Mucosa of stomach (tissue), 1 donor: Measurements from ENCODE around the gene SLC17A8.

ENCODE experiments used
- H3K27me3 ChIP-seq: one replicate; pipeline ENCODE4 v1.7.0; 2013; ENCODE audit warnings: mild to moderate bottlenecking, low read length; ENCODE audit not compliant: control insufficient read depth, insufficient read depth
- H3K36me3 ChIP-seq: one replicate; pipeline ENCODE4 v1.7.0; 2013; ENCODE audit warnings: low read length; ENCODE audit not compliant: control insufficient read depth, insufficient read depth
- H3K4me1 ChIP-seq: one replicate; pipeline ENCODE4 v1.7.0; 2013; ENCODE audit warnings: mild to moderate bottlenecking, low read length; ENCODE audit not compliant: control insufficient read depth, insufficient read depth
- H3K4me3 ChIP-seq: one replicate; pipeline ENCODE4 v1.7.0; 2013; ENCODE audit warnings: low read length
- H3K9ac ChIP-seq: one replicate; pipeline ENCODE4 v1.7.0; 2013; ENCODE audit warnings: mild to moderate bottlenecking, low read length, moderate library complexity
- H3K9me3 ChIP-seq: one replicate; pipeline ENCODE4 v1.7.0; 2013; ENCODE audit warnings: mild to moderate bottlenecking, low read length, moderate library complexity; ENCODE audit not compliant: control insufficient read depth
- donor health status: Pancreatic carcinoma.

SLC17A8 gene

DNA sequence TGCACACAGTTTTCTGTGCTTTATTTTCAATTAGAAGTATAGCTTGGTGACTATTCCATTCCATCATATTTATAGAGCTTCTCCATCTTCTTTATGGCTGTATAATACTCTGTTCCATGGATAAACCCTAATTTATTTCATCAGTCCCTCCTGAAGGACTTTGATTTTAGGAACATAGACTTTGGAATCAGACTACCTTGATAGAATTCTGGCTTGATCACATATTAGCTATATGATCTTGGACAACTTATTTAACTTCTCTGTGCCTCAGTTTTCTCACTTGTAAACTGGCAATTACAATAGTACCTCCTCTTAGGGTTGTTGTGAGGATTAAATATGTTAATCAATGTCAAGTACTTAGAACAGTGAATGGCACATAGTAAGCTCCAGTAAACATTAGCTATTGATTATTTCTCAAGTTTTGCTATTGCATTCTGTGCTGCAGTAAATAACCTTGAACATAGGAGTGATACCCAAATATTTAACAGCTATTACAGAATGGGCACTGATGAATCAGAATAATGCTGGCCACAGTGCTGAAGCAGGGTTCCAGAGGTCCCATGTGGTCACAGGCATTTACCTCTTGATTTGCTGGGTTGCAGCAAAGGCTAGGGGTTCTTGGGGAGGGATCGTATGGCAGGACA is 104.6 kb downstream of the SLC17A8 start:
- Histone ChIP-seq H3K4me3 (no peak overlapping the region), H3K4me1 (no peaks in the 10 kb centered on the region), H3K9me3 (no peaks in the 10 kb centered on the region), H3K36me3 (no peaks in the 10 kb centered on the region), H3K9ac (no peak overlapping the region), H3K27me3 (no peaks in the 10 kb centered on the region)

DNA sequence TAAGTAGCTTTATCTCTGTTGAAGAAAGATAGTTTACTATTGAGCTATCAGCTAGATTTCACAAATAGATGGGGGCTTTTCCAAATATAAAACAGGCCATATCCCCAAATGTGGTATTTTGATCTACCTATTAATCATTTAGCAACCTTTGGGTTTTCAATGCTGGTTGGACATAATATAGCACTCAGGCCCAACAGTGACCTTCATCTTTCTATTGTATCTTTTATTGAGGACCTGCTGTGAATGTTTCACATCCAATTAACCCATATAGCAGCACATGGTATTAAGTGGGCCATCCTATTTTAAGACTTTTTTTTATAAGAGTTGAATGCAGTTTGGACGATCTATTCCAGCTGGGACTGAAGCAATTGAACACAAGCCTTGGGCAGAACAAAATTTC is 106.8 kb downstream of the SLC17A8 start:
- no peak overlapping the region for H3K4me3 ChIP-seq
- H3K4me1 ChIP-seq: no peaks in the 10 kb centered on the region
- H3K9me3 ChIP-seq: no peaks in the 10 kb centered on the region
- no peaks in the 10 kb centered on the region for H3K27me3 ChIP-seq
- no peak overlapping the region for H3K9ac ChIP-seq
- H3K36me3 ChIP-seq: no peaks in the 10 kb centered on the region

GRCh38 chr12:100464529-100464928 is 107.7 kb downstream of the SLC17A8 start:
- Histone ChIP-seq H3K4me3 (no peak overlapping the region), H3K9ac (no peak overlapping the region), H3K4me1 (no peaks in the 10 kb centered on the region), H3K9me3 (no peaks in the 10 kb centered on the region), H3K36me3 (no peaks in the 10 kb centered on the region), H3K27me3 (no peaks in the 10 kb centered on the region)

DNA sequence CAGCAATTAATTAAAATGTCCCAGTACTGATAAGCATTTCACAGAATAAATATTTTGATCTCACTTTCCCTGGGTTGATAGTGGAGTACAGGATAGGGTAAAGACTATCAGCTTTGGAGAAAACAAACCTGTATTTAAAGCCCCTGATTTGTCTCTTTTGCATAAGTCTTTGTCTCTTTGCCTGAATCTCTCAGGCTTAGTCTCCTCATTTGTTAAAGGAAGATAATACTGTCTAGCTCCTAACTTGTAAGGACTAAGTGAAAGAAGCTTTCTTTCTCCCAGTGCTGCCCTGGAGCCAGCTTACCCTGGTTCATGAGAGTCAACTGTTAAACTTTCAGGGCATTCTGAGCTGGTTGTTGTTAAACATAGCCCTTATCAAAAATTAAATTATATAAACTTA is 111.3 kb downstream of the SLC17A8 start:
- Histone ChIP-seq H3K36me3 (no peaks in the 10 kb centered on the region), H3K9ac (no peak overlapping the region), H3K27me3 (no peaks in the 10 kb centered on the region), H3K9me3 (no peaks in the 10 kb centered on the region), H3K4me1 (no peaks in the 10 kb centered on the region), H3K4me3 (no peak overlapping the region)
